OCI-M2 (cell line): ENCODE results near the gene GCNT1.
"Not testable (repeated sequence)": the region's sequence is repeated elsewhere in the genome, so short reads cannot be mapped to it uniquely, and the experiment has no call there.

Experiments
- DNase-seq: peaks from one replicate; lab custom pipeline; 2025; ENCODE audit not compliant: unreplicated experiment; lab: John Stamatoyannopoulos, UW

The GCNT1 gene

DNA sequence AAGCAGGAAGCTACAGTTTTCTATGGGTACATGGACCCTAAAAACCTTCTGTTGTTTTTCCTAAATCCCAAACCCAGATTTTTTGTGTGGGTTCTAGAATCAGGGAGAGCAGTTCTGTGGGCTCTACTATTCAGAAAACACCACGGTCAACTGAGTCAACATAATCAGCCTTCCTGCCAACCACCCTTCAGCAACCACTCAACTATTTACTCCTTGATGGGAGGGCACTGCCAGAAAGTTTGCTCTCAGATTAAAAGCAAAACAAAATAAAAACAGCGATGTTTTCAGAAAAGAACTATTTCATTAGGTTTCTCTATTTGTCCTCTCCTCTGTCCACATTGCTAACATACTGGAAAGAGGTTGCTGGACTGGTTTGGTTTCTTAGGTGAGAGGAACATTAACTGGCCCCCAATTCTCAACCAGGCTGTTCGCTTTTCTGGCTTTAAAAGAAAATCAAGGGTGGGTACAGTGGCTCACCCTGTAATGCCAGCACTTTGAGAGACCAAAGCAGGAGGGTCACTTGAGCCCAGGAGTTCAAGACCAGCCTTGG is 72.3 kb downstream of the GCNT1 start:
- DNase-seq, result no peak

DNA sequence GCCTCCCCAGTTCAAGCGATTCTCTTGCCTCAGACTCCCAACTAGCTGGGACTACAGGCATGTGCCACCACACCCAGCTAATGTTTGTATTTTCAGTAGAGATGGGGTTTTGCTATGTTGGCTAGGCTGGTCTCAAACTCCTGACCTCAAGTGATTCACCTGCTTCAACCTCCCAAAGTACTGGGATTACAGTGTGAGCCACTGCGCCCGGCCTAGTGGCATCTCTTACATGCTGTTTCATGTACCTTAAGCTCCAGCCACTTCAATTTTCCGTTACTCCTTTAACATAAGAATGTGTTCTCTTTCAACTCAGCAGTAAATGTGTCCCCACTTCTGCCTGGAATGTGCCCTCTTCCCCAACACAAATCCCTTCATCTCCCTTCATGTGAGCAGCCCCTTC is 73.9 kb downstream of the GCNT1 start:
- not testable (repeated sequence) for DNase-seq

DNA sequence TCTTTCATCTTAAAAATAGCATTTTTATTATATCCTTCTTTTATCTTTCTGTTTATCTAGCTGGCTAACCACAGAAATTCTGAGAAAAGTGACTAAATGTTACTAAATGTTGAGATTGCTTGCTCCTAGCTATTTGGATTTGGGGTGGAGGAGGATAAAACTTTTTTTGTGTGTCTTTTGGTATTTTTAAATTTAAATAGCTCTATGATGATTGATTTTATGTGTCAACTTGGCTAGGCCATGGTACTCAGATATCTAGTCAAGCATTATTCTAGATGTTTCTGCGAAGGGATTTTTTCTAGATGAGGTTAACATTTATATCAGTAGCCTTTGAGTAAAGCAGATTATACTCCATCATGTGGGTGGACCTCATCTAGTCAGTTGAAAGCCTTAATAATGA is 75.0 kb downstream of the GCNT1 start:
- DNase-seq, result no peak

DNA sequence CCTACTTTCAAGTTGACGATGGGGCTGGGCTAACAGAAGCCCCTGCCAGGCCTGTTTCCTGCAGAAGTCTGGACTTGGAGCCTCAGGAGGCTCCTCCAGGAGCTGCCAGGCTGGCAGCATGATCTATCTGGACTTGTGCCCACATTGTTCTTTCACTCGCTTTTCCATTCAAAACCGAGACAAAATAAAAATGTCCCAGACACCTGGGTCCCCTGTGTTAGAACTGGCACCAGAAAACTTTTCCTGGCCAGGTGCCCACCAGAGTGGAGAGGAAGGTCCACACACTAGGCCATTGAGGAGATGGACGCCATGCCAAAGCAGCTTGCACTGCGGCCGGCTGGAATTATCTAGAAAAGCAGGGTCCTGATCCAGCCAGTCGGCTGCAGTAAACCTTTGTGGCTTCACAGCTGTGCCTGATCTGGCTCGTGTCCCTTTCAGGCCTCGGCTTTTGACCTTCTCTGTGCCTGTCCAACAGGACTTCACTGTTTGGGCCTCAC is 78.2 kb downstream of the GCNT1 start:
- no peak for DNase-seq

DNA sequence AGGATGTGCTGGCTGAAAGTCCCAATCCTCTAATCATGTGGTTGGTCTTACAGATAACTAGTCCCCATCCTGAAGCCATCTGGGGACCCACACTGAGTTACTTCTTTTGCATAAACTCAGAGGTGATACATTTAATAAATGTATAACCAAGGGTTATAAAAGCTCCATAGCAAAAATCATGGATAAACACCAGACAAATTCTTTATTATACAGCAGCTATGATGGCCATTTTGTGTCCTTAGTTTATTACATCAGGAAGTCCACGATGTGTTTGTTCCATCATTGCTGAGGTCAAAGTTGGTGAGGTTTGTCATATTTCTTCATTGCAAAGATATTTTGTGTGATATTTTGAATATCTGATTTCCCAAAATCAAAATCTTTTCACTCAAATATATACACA is 80.2 kb downstream of the GCNT1 start:
- DNase-seq, result no peak

DNA sequence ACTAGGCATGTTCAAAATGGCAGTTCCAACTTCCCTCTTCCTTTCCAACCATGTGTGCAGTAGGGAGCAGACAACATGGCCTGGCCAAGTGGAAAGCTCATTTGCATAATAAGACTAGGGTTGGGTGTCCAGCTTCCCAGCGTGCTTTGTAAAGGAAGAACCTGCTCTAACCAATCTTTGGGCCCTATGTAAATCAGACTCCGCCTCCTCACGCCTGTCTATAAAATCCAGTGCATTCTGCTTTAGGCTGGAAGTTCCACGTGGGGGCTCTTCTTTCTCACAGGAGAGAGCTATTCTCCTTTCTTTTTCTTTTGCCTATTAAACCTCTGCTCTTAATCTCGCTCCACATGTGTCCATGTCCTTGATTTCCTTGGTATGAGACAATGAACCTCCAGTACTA is 83.4 kb downstream of the GCNT1 start:
- no peak for DNase-seq

DNA sequence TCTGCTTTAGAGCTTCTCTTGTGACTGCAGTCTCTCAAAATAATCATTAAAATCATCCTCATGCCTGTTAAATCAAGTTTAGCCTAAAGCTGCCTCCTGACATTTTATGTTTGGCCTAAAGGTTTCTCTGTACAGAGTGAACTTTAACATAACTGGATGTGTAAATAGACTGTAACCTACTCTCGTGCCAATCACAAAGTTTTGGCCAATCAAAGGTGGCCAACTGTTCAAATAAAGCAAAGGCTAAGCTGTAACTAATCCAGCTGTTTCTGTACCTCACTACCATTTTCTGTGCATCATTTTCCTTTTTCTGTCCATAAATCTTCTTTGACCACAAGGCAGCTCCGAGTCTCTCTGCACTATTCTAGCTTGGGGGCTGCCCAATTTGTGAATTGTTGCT is 86.2 kb downstream of the GCNT1 start:
- no peak for DNase-seq

DNA sequence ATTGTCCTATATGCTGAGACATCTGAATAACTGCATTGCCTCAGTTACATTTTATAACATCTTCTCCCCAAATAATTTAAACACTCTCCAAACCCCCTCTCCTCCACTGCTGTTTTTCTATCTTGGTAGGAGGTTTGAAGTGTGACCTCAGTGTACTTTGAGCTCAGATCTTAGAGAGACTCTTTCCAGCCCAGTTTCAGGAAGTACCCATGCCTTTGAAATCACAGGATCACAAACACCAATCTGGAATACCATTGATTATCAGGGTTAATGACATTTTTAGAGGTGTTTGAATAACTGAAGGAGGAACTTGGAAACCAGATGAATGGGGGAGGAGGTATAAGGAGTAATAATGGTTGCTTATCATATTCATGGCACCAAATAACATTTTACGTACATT is 93.2 kb downstream of the GCNT1 start:
- DNase-seq, result no peak

DNA sequence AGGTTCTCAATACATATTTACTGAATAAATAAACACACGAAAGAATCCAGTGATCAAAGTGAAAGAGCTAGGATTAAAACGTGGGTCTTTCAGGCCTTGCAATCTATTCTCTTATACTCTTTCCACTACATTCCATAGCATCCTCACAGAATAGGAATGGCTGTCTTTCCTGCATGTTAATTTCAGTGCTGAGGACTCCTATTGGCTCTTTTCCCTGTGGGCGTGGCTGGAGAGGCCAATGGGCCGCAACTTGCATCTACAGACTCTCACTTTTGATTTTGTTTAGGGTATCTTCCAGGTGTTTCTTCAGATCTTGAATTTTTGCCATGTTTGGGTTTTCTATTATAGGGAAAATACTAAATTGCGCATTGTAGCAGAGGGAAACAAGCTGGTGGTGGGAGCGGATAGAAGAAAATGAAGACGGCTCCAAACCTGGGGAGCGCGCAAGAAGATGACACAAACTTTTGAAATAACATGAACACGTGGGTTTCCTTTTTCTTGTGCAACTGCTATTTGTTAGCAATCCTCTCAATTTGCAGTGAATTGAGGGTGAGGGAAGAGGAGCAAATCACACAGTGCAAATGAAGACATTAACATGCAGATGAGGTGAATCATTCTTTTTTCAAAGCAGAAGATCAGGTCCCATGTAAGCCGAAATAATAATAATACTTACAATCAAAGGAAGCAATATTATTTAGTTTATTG is 93.9 kb downstream of the GCNT1 start:
- no peak for DNase-seq

DNA sequence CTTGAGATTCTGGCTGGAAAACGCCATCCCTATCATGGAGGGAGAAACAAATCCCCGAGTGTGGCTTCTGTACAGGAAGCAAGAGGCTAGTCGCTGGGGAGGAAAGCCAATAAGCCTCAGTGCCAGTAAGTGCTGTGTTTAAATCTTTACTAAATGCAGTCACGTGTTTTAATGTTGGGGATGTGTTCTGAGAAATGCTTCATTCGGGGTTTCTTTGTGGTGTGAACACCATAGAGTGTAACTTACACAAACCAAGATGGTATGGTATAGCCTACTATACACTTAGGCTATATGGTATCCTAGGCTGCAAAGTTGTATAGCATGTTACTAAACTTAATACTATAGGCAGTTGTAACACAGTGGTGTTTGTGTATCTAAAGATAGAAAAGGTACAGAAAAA is 94.7 kb downstream of the GCNT1 start:
- no peak for DNase-seq
